Endothelial cell of umbilical vein (primary cell): ENCODE results near the gene FPGS.

Experiments used
- CTCF ChIP-seq, 2 donors: IDR thresholded peaks; 1 replicate in 1 of 2; 2 replicates in 1 of 2; pipeline ENCODE4 v1.5.1; 2011; ENCODE audit warnings: low read length in 2 of 2, mild to moderate bottlenecking in 2 of 2, moderate library complexity in 2 of 2, control low read depth in 1 of 2, inconsistent platforms in 1 of 2, low read depth in 1 of 2; ENCODE audit not compliant: insufficient read depth in 1 of 2; ENCODE audit errors: extremely low read depth in 1 of 2
- EZH2 ChIP-seq: IDR thresholded peaks from 2 replicates; pipeline ENCODE4 v1.6.1; 2012; ENCODE audit warnings: borderline replicate concordance, low read depth, mild to moderate bottlenecking, moderate library complexity, low read length, inconsistent platforms; ENCODE audit not compliant: severe bottlenecking
- FOS ChIP-seq: IDR thresholded peaks from 2 replicates; pipeline ENCODE4 v1.6.1; 2011; ENCODE audit warnings: mild to moderate bottlenecking, low read length, moderate library complexity, borderline replicate concordance; ENCODE audit not compliant: insufficient read depth
- GATA2 ChIP-seq: IDR thresholded peaks from 2 replicates; pipeline ENCODE4 v1.7.0; 2011; ENCODE audit warnings: low read depth, mild to moderate bottlenecking, moderate library complexity, mixed read lengths, low read length; ENCODE audit not compliant: insufficient read length, insufficient read depth
- JUN ChIP-seq: IDR thresholded peaks from 2 replicates; pipeline ENCODE4 v1.6.1; 2011; ENCODE audit warnings: borderline replicate concordance, low read depth; ENCODE audit not compliant: insufficient read length, insufficient read depth
- MAX ChIP-seq: IDR thresholded peaks from 2 replicates; pipeline ENCODE4 v1.6.1; 2011; ENCODE audit not compliant: insufficient read depth, insufficient read length
- POLR2A ChIP-seq: IDR thresholded peaks from 2 replicates; pipeline ENCODE4 v1.6.1; 2012; ENCODE audit warnings: low read depth, mild to moderate bottlenecking, control low read depth, low read length
- POLR2AphosphoS5 ChIP-seq: IDR thresholded peaks from 2 replicates; pipeline ENCODE4 v1.6.1; 2012; ENCODE audit warnings: low read depth, mild to moderate bottlenecking, control low read depth, low read length, moderate library complexity; ENCODE audit not compliant: insufficient read depth

GRCh38 chr9:127785023-127785932 is 17.4 kb upstream of the FPGS start:
- TF ChIP-seq CTCF (IDR thresholded peaks at IDR 0.05; ENCODE audit: extremely low read depth in 1 of 2, insufficient read depth in 1 of 2, low read depth in 1 of 2, low read length in 2 of 2), result peak; percentile 64 to 88
- TF ChIP-seq POLR2A, result peak; percentile 24
- no peak for TF ChIP-seq FOS
- peak; percentile 34 for TF ChIP-seq POLR2AphosphoS5
- no peak for TF ChIP-seq JUN
- no peak for TF ChIP-seq EZH2
- TF ChIP-seq GATA2, result no peak
- no peak for TF ChIP-seq MAX
